Skin epidermis (tissue), 12 donors: ENCODE measurements around the gene GLT6D1.

Source experiments
- H3K27ac ChIP-seq, 21 experiments: fragments of 200-600 bp; sonication (generic) in 11 of 21; one replicate each; pipeline ENCODE4 v1.5.0; 2020; ENCODE audit warnings: mild to moderate bottlenecking in 3 of 21, inconsistent platforms in 2 of 21, moderate library complexity in 2 of 21
- H3K4me3 ChIP-seq, 7 experiments: fragments of 200-600 bp; sonication (generic) in 2 of 7; one replicate each; pipeline ENCODE4 v1.5.0; 2020; ENCODE audit warnings: inconsistent platforms in 2 of 7, mild to moderate bottlenecking in 2 of 7, moderate library complexity in 1 of 7

Gene GLT6D1

DNA sequence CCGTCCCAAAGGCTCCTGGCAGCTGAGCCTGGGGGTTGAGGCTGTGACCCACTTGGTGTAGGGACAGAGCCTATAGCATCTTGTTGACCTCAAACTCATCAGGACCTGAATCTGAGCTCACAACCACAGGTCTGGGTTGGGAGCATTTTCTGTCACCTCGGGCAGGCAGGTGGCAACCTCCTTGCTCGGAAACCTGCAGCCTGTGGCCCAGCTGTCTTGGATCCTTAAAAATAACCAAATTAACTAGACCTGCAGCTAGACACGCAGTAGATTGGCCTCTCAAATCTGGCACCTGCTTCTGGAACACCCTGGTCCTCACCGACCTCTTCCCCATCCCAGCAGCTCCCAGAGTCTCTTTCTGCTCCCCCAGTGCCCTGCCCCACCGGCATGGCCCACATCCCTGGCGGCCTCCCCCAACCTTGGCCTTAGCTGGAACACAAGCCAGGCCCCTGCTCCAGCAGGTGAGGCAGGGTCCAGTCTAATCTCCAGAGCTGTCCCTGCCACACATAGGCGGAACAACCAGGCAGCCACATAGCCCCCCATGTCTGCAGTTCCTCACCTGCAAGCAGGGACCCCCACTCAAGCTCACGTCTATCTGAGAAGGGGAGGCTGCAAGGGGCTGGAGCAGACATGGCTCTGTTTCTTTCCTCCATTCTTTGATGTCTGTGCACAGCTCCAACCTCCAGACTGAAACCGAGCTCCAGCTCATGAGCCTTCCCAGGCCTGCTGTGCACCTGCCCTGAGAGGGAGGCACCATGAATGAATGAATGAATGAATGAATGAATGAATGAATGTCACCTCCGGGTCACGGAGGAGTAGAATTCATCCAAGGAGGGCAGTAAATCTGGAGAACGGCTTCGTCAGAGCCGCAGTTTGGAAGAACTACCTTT, 49.5 kb downstream of the GLT6D1 start:
- no peak overlapping the region for H3K4me3 ChIP-seq
- no peak overlapping the region for H3K27ac ChIP-seq

- Histone ChIP-seq H3K4me3 (no peak overlapping the region), H3K27ac (no peak overlapping the region)
Observed at GRCh38 chr9:135588886-135589595, 50.3 kb downstream of the GLT6D1 start.

DNA sequence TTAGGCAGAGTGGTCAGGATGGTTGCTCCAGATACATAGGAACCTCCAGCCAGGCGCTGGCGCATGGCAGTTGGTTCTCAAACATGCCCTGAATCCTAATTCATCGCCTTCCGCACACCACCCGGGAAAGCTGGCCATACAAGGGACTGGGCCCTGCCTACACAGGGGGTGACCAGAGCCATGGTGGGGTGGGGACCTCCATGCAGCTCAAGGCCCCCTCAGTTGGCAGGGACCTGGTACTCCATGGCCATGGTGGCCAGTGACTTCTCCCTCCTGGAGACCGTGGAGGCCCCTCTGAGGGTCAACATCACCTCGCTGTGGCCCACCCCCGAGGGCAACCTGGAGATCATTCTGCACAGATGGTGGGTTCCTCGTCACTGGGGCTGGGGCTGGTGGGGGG, 51.0 kb downstream of the GLT6D1 start:
- no peak overlapping the region for H3K4me3 ChIP-seq
- no peak overlapping the region for H3K27ac ChIP-seq

- no peak overlapping the region for H3K4me3 ChIP-seq
- H3K27ac ChIP-seq: no peak overlapping the region
Observed at GRCh38 chr9:135587658-135588057, 51.7 kb downstream of the GLT6D1 start.

GRCh38 chr9:135586601-135587109, 52.7 kb downstream of the GLT6D1 start:
- H3K4me3 ChIP-seq: no peak overlapping the region
- H3K27ac ChIP-seq: no peak overlapping the region

DNA sequence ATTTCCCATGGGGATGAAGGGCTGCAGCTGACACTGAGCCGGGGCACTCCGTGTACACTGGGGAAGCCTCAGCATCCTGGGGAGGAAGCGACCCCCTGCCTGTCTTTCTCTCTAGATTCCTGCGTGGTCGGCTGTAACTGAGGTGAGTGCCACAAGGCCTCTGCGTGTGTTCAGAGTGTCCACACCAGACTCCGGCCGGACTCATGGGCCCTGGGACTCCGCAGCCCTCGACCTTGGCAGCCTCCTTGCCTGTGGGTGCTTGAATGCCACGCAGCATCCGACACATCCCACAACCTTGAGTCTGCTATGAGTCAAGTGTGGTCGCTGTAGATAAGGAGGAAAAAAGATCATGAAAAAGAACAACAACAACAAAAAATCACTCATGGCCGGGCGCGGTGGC, 54.4 kb downstream of the GLT6D1 start:
- Histone ChIP-seq H3K4me3 (no peak overlapping the region), H3K27ac (no peak overlapping the region)

GRCh38 chr9:135584371-135584770, 55.0 kb downstream of the GLT6D1 start:
- H3K4me3 ChIP-seq: no peak overlapping the region
- H3K27ac ChIP-seq: no peak overlapping the region

DNA sequence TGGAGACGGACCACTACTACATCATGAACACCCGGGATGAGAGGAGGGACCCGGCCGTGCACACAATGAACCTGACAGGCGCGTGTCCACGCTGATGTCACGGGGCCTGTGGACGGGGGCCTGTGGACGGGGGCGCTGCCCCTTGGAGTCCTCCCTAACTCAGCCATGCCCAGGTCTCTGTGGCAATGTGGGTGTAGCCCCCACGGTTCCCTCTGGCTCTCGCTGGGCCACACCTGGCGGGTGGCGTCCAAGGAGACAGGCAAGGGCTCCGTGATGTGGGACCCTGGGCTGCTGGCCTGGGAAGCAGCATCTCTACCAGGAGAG, 55.7 kb downstream of the GLT6D1 start:
- no peak overlapping the region for H3K4me3 ChIP-seq
- H3K27ac ChIP-seq: no peak overlapping the region

GRCh38 chr9:135582966-135583687, 56.2 kb downstream of the GLT6D1 start:
- Histone ChIP-seq H3K27ac (no peak overlapping the region), H3K4me3 (no peak overlapping the region)

DNA sequence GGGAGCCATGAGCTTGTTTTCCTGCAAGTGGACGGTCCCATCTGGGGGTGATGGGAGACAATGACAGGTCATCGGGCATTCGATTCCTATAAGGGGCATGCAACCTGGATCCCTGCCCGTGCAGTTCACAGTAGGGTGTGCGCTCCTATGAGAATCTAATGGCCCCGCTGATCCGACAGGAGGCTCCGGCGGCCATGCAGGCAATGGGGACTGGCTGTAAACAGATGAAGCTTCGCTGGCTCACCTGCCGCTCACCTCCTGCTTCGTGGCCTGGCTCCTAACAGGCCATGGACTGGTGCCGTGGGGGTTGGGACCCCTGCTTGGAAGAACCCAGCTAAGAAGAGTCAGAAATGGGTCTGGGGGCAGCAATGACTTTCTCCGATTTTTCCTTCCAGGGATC, 56.8 kb downstream of the GLT6D1 start:
- Histone ChIP-seq H3K4me3 (no peak overlapping the region), H3K27ac (no peak overlapping the region)

GRCh38 chr9:135581636-135582426, 57.5 kb downstream of the GLT6D1 start:
- H3K27ac ChIP-seq: no peak overlapping the region
- no peak overlapping the region for H3K4me3 ChIP-seq

- Histone ChIP-seq H3K4me3 (no peak overlapping the region), H3K27ac (no peak overlapping the region)
Observed at GRCh38 chr9:135580664-135581380, 58.5 kb downstream of the GLT6D1 start.

DNA sequence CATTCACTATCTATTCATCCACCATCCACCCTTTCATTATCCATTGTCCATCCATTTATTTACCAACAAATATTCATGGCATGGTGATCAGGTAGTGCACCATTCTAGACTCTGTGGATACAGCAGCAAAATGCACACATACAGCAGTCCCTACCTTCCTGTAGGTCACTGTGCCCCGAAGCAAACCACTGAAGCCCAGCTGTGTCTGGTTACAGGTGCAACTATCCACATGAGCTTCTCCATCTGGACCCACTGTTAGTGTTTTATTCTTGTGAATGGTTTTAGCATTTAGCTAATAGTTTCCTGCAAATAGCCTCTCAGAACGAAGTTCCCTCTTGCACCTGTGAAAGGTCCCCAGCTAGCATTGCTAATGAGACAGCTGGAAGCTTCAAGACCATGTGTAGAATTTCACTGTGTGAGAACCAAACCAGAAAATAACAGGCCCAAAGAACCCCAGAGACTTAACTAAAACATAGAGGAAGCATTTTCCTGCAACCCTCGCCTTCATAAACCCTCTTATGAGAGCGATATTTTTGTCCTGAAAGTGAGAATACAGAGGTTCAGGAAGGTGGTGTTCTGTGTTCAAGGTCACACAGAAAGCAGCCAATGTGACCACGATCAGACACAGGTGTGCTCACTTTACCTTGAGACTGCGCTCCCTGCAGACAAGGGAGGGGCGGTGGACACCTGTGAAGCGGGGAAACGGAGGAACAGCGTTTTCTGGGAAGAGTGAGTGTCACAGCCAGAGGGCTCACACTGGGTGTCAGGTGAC, 59.3 kb downstream of the GLT6D1 start:
- H3K4me3 ChIP-seq: no peak overlapping the region
- H3K27ac ChIP-seq: no peak overlapping the region

- Histone ChIP-seq H3K4me3 (no peak overlapping the region), H3K27ac (no peak overlapping the region)
Observed at GRCh38 chr9:135579356-135579755, 60.0 kb downstream of the GLT6D1 start.

DNA sequence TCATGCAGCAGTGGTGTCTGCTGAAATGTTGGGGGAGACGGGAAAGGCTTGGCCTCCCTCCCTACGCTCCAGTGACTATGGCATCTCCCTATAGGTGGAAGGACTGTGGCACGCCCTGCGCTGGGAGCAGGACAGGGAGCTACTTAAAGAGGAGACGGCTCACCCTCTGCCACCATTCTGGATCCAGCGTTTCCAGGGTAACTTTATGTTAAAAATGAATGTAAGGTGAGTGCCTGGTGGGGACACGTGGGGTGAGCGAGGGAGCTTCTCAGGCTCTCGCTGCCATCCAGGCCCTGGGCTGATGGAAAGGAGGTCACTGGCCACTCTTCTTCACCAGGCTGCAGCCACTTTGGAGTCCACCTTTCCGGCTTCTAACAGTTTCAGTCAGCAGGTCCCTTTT, 62.1 kb downstream of the GLT6D1 start:
- no peak overlapping the region for H3K4me3 ChIP-seq
- H3K27ac ChIP-seq: no peak overlapping the region

GRCh38 chr9:135575995-135576631, 63.2 kb downstream of the GLT6D1 start:
- Histone ChIP-seq H3K27ac (no peak overlapping the region), H3K4me3 (no peak overlapping the region)

DNA sequence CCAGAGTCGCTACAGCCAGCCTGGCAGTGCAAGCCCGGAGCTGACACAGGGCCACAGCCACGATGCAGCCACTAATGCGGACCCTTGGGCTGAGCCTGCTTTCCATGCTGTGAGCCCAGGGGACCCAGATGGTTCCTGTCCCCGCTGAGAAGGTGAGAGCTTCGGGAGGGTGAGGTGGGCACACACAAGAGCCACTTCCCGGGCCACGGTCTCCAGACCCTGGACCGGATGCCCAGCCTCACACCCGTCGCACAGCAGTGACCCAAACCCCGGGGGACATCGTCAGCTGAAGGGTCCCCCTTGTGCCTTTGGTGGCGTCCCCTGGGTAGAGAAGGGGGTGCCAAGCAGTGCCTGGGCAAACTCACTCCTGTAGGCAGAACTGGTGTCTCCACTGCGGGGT, 64.4 kb downstream of the GLT6D1 start:
- H3K27ac ChIP-seq: no peak overlapping the region
- H3K4me3 ChIP-seq: no peak overlapping the region

DNA sequence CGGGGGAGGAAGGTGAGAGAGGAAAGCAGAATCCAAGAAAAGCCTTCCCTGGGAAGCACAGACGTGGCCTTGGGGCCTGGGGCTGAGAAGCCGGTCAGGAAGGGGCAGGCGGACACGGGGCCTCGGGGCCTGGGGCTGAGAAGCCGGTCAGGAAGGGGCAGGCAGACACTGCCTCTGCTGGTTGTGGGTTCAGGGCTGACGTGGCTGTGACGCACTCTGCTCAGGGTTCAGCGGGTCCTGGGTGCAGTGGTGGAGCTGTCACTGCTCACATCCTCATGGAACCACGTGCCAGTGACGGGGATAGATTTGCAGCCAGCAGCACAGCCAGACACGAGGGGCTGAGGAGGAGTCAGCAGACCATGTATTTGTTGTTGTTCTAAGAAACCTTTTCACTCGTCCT, 65.0 kb downstream of the GLT6D1 start:
- Histone ChIP-seq H3K4me3 (no peak overlapping the region), H3K27ac (no peak overlapping the region)
